Peyer's patch (tissue), 4 donors: ENCODE measurements around the gene SPG11.

Source experiments
- POLR2A ChIP-seq, 2 donors: fragments of 450-650 bp; IDR thresholded peaks; one replicate each; pipeline ENCODE4 v1.5.1; 2017; ENCODE audit warnings: antibody characterized with exemption in 2 of 2, mild to moderate bottlenecking in 2 of 2, moderate library complexity in 2 of 2
- TF ChIP-seq, protein P1 (sequence below), 6 experiments: fragments of 450-650 bp in 4 of 6; fragments of 200-600 bp in 2 of 6; sonication (generic) in 1 of 6; IDR thresholded peaks; one replicate each; pipeline ENCODE4 v1.5.1; 2017 to 2019; ENCODE audit warnings: antibody characterized with exemption in 6 of 6, mild to moderate bottlenecking in 3 of 6, moderate library complexity in 1 of 6

DNA sequence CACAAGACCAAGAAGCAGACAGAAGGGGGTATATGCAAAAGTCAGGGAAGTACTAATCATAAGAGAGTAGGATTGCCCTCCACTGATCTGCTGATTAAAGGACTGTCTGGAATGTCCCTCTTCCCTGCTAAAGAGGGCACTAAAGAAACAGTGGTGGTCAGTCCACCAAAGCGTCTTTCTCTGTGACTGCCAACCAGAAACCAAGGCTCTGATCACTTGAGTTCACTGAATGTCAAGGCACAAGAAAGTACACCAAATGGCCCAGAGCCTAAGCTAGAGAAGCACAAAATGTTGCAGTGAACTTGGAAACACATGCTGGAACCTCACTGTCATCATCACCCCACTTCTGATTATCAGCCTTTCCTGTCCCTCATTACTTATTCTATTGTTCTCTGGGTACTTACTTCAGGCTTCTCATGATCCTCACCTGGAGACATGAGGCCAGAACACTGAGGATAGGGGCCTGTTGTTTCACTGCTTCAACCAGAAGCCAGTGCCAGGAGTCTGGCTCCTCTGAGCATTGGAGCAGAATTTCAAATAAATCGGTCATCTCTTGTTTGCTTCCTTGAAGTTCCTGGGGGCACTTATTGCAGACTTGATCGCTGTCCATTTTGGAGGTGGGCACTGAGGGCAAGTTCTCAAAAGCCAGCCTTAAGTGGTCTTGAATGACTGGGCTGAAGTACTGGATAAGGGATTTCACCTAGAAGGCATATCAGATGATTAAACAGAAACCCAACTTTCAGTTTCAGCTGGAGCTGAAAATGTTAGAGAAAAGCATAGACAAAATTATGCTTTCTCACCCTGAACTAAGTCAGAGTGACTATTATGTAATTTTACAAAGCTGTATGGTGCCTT, 67.6 kb downstream of the SPG11 start:
- TF ChIP-seq, protein P1, sequence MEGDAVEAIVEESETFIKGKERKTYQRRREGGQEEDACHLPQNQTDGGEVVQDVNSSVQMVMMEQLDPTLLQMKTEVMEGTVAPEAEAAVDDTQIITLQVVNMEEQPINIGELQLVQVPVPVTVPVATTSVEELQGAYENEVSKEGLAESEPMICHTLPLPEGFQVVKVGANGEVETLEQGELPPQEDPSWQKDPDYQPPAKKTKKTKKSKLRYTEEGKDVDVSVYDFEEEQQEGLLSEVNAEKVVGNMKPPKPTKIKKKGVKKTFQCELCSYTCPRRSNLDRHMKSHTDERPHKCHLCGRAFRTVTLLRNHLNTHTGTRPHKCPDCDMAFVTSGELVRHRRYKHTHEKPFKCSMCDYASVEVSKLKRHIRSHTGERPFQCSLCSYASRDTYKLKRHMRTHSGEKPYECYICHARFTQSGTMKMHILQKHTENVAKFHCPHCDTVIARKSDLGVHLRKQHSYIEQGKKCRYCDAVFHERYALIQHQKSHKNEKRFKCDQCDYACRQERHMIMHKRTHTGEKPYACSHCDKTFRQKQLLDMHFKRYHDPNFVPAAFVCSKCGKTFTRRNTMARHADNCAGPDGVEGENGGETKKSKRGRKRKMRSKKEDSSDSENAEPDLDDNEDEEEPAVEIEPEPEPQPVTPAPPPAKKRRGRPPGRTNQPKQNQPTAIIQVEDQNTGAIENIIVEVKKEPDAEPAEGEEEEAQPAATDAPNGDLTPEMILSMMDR (IDR thresholded peaks at IDR 0.05), result no peak
- TF ChIP-seq POLR2A (IDR thresholded peaks at IDR 0.05), result no peak
